ENCODE results near the gene CAPZB. TPM values are rescaled to one million over a fixed set of nuclear protein-coding genes. Genes with fewer than 3 reads are reported as not detected.

CAPZB gene
- total RNA-seq, 4 donors from 2014 or later, result 84.7 to 124 (median 103) TPM

- DNase-seq (ENCODE audit: low spot score in 2 of 2), result no peak
- H3K4me3 ChIP-seq (ENCODE audit: low read depth, poor library complexity, severe bottlenecking), result no peak overlapping the region
- 75 to 82% methylated on average over 6 of the region's 6 CpGs for WGBS, 2 donors
- intact Hi-C loops (cut with DNase I; ENCODE audit: low total_unique reads), result no loop called here
- TF ChIP-seq, protein P1, sequence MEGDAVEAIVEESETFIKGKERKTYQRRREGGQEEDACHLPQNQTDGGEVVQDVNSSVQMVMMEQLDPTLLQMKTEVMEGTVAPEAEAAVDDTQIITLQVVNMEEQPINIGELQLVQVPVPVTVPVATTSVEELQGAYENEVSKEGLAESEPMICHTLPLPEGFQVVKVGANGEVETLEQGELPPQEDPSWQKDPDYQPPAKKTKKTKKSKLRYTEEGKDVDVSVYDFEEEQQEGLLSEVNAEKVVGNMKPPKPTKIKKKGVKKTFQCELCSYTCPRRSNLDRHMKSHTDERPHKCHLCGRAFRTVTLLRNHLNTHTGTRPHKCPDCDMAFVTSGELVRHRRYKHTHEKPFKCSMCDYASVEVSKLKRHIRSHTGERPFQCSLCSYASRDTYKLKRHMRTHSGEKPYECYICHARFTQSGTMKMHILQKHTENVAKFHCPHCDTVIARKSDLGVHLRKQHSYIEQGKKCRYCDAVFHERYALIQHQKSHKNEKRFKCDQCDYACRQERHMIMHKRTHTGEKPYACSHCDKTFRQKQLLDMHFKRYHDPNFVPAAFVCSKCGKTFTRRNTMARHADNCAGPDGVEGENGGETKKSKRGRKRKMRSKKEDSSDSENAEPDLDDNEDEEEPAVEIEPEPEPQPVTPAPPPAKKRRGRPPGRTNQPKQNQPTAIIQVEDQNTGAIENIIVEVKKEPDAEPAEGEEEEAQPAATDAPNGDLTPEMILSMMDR (IDR thresholded peaks at IDR 0.05), result no peak
- no peak for TF ChIP-seq POLR2A (IDR thresholded peaks at IDR 0.05)
These were observed 158.6 kb downstream of the CAPZB start for GRCh38 chr1:19326748-19327065.

DNA sequence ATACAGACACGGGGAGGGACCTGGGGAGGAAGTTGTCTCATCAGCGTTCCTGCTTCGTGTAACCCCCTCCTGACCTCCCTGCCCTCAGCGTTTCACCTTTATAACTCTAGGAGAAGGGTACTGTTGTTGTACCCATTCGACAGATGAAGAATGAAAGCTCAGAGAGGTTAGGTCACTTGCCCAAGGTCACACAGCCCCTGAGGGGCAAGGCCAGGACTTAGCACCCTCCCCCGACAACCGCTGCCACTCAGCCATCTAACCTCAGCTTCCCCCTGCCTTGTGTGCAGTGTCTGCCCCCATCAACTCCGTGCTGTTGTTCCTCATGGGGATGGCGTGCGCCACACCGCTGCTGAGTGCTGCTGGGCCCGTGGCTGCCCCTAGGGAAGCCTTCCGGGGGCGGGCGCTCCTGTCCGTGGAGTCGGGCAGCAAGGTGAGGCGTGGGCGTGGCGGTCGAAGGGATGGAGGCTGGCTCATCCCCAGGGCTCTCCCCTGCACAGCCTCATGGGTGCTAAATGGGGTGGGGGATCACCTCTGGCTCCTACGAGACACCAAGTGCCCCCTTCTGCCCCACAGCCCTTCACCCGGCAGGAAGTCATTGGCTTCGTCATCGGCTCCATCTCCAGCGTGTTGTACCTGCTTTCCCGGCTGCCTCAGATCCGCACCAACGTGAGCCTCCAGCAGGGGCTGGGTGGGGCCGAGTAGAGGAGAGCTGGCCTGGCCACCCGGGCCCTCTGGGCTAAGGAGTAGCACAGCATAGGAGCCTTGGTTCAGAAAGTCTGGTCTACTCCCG lies 159.2 kb downstream of the CAPZB start:
- H3K4me3 ChIP-seq (ENCODE audit: low read depth, poor library complexity, severe bottlenecking), result no peak overlapping the region
- no peak for DNase-seq (ENCODE audit: low spot score in 2 of 2)
- TF ChIP-seq, protein P1 (IDR thresholded peaks at IDR 0.05), result no peak
- WGBS, 2 donors, result 87 to 91% methylated on average over 23 to 32 of the region's 32 CpGs
- intact Hi-C loops (cut with DNase I; ENCODE audit: low total_unique reads), result no loop called here

DNA sequence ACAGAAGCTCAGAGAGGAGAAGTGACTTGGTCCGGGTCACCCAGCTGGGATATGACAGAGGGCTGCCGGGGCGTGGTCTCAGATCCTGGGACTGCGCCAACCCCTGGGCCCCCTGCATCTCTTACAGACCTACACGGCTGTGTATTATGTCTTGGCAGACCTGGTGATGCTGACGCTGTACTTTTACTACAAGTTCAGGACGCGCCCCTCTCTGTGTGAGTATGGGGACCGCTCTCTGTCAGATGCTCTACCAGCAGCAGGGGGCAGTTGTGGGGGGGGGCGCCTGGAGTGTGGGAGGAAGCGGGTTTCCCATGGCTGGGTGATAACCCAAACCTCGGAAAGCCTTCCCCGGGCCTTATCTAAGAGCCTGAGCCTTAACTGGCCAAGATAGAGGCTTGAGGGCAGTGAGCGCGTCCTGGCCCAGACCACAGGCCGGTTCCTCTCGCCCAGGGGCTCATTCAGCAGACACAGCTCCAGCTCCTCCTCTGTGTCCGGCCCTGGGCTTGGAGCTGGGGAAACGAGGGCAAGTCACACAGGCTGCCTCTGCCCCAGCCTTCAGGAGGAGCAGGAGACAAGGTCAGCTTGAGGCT lies 159.9 kb downstream of the CAPZB start:
- 75 to 79% methylated on average over 19 of the region's 19 CpGs for WGBS, 2 donors
- DNase-seq (ENCODE audit: low spot score in 2 of 2), result no peak
- H3K4me3 ChIP-seq (ENCODE audit: low read depth, poor library complexity, severe bottlenecking), result no peak overlapping the region
- TF ChIP-seq, protein P1 (IDR thresholded peaks at IDR 0.05), result no peak
- no peak for TF ChIP-seq POLR2A (IDR thresholded peaks at IDR 0.05)
- intact Hi-C loops (cut with DNase I; ENCODE audit: low total_unique reads), result no loop called here

- TF ChIP-seq, protein P1 (IDR thresholded peaks at IDR 0.05), result no peak
- no peak for TF ChIP-seq POLR2A (IDR thresholded peaks at IDR 0.05)
- DNase-seq (ENCODE audit: low spot score in 2 of 2), result no peak
- intact Hi-C loops (cut with DNase I; ENCODE audit: low total_unique reads), result no loop called here
- H3K4me3 ChIP-seq (ENCODE audit: low read depth, poor library complexity, severe bottlenecking), result no peak overlapping the region
- 95 to 96% methylated on average over 9 of the region's 9 CpGs for WGBS, 2 donors
These were observed 160.7 kb downstream of the CAPZB start for GRCh38 chr1:19324665-19324990.

DNA sequence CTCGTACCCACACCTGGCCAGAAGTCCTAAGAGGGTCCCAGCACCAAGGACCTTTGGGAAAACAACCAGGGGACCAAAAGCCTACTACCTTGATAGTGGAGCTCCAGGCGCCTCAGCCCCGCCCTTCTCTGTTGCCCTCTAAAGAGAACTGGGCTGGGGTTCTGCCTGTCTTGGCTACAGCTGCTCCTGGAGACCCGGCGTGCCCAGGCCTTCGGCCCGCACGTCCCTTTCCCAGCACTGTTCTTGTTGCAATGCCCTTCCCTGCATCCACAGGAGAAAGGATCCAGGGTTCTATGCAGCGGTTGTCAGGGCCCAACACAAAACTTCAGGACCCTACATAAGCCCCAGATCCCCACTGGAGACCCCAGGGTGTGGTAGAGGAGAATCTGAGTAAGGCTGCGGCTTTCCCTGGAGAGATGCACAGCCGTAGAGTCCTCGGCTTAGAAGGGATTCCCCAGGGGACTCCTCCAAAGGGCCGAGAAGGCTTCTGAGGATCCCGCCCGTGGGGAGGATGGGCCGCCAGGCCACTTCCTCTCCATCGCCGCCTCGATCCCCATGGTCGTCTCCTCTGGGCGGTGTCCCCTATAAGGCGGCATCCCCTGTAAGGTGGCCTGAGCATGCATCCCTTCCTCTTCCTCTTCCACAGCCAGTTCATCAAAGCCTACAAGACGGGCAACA lies 161.2 kb downstream of the CAPZB start:
- 86 to 90% methylated on average over 23 of the region's 23 CpGs for WGBS, 2 donors

More for the DNA sequence above, 161.2 kb downstream of the CAPZB start:
- DNase-seq (ENCODE audit: low spot score in 2 of 2), result no peak
- intact Hi-C loops (cut with DNase I; ENCODE audit: low total_unique reads), result no loop called here
- H3K4me3 ChIP-seq (ENCODE audit: low read depth, poor library complexity, severe bottlenecking), result no peak overlapping the region
- no peak for TF ChIP-seq POLR2A (IDR thresholded peaks at IDR 0.05)
- TF ChIP-seq, protein P1 (IDR thresholded peaks at IDR 0.05), result no peak

Data from lower leg skin (tissue), 4 donors.